Activated naive CD8-positive, alpha-beta T cell treated with anti-CD3 and anti-CD28 coated beads for 36 hours (primary cell): ENCODE measurements around the gene TPMT. TPM values are rescaled to one million over a fixed set of nuclear protein-coding genes. Genes with fewer than 3 reads are reported as not detected.

Experiments used
- total RNA-seq, 2 experiments: library from RNA; stranded (reverse); gene quantifications; one replicate each; pipeline ENCODE4 v1.2.3, GENCODE V29; 2021

The TPMT gene
- total RNA-seq, 2 experiments from 2014 or later, result 8.2 TPM

Other genes starting within 250 kb of the TPMT start
- not detected for gene KIF13A, start 167.4 kb downstream of the TPMT start, total RNA-seq
- under 1 TPM; 0.16 to 0.19 TPM for gene NHLRC1, start 32.4 kb downstream of the TPMT start, total RNA-seq
- 10 to 100 TPM; 11.8 to 12.0 TPM for gene KDM1B, start 345 bp upstream of the TPMT start, total RNA-seq
- 100 to 1,000 TPM; 223 to 241 TPM for gene DEK, start 109.5 kb upstream of the TPMT start, total RNA-seq
- gene RNF144B, start 232.3 kb upstream of the TPMT start, total RNA-seq, result 1 to 10 TPM; 2.1 to 2.3 TPM